ENCODE measurements around the gene AEN. TPM values are rescaled to one million over a fixed set of nuclear protein-coding genes. Genes with fewer than 3 reads are reported as not detected.
"Not testable (repeated sequence)": the region's sequence is repeated elsewhere in the genome, so short reads cannot be mapped to it uniquely, and the experiment has no call there.

AEN gene
- total RNA-seq, 1 donor from 2014 or later, result 33.0 TPM

- Mint-ChIP-seq H3K36me3 (no peaks in the 10 kb centered on the region), H3K4me1 (peaks cover 6% of the 10 kb centered on the region), H3K4me3 (no peak overlapping the region), H3K27me3 (ENCODE audit: low read depth) (no peaks in the 10 kb centered on the region), H3K9me3 (no peaks in the 10 kb centered on the region), H3K27ac (no peak overlapping the region)
- TF ChIP-seq CTCF (IDR thresholded peaks at IDR 0.05; ENCODE audit: unreplicated experiment), result no peak
- DNase-seq (ENCODE audit: low spot score in 2 of 2, unreplicated experiment in 2 of 2), result no peak
Observed at GRCh38 chr15:88641959-88642452, 20.9 kb downstream of the AEN start.

- not testable (repeated sequence) for H3K4me1 Mint-ChIP-seq; H3K36me3 Mint-ChIP-seq; H3K4me3 Mint-ChIP-seq; H3K27me3 Mint-ChIP-seq (ENCODE audit: low read depth); DNase-seq (ENCODE audit: low spot score in 2 of 2, unreplicated experiment in 2 of 2); H3K27ac Mint-ChIP-seq; H3K9me3 Mint-ChIP-seq
Observed at GRCh38 chr15:88642514-88642913, 21.4 kb downstream of the AEN start.

GRCh38 chr15:88644741-88645140 is 23.6 kb downstream of the AEN start:
- no peak for TF ChIP-seq CTCF (IDR thresholded peaks at IDR 0.05; ENCODE audit: unreplicated experiment)
- H3K9me3 Mint-ChIP-seq, result no peaks in the 10 kb centered on the region
- H3K4me3 Mint-ChIP-seq, result no peak overlapping the region
- no peaks in the 10 kb centered on the region for H3K36me3 Mint-ChIP-seq
- H3K27me3 Mint-ChIP-seq (ENCODE audit: low read depth), result no peaks in the 10 kb centered on the region
- no peak for DNase-seq (ENCODE audit: low spot score in 2 of 2, unreplicated experiment in 2 of 2)
- peaks cover 12% of the 10 kb centered on the region for H3K4me1 Mint-ChIP-seq
- no peak overlapping the region for H3K27ac Mint-ChIP-seq

- no peak for TF ChIP-seq CTCF (IDR thresholded peaks at IDR 0.05; ENCODE audit: unreplicated experiment)
- Mint-ChIP-seq H3K36me3 (no peaks in the 10 kb centered on the region), H3K27ac (no peak overlapping the region), H3K4me1 (peaks cover 12% of the 10 kb centered on the region), H3K9me3 (no peaks in the 10 kb centered on the region), H3K4me3 (no peak overlapping the region), H3K27me3 (ENCODE audit: low read depth) (no peaks in the 10 kb centered on the region)
- DNase-seq (ENCODE audit: low spot score in 2 of 2, unreplicated experiment in 2 of 2), result no peak
Observed at GRCh38 chr15:88645171-88646087, 24.3 kb downstream of the AEN start.

- H3K4me3 Mint-ChIP-seq, result no peak overlapping the region
- no peak for TF ChIP-seq CTCF (IDR thresholded peaks at IDR 0.05; ENCODE audit: unreplicated experiment)
- no peaks in the 10 kb centered on the region for H3K9me3 Mint-ChIP-seq
- H3K36me3 Mint-ChIP-seq, result no peaks in the 10 kb centered on the region
- DNase-seq (ENCODE audit: low spot score in 2 of 2, unreplicated experiment in 2 of 2), result no peak
- H3K27me3 Mint-ChIP-seq (ENCODE audit: low read depth), result no peaks in the 10 kb centered on the region
- H3K27ac Mint-ChIP-seq, result no peak overlapping the region
- peaks cover 12% of the 10 kb centered on the region for H3K4me1 Mint-ChIP-seq
Observed at GRCh38 chr15:88646088-88646405, 24.9 kb downstream of the AEN start.

- DNase-seq (ENCODE audit: low spot score in 2 of 2, unreplicated experiment in 2 of 2), result peak in 1 of 2 experiments; percentile 26
- H3K27ac Mint-ChIP-seq, result no peak overlapping the region
Observed at GRCh38 chr15:88646951-88647350, 25.8 kb downstream of the AEN start.

More at GRCh38 chr15:88646951-88647350, 25.8 kb downstream of the AEN start:
- no peak overlapping the region for H3K4me3 Mint-ChIP-seq
- no peak for TF ChIP-seq CTCF (IDR thresholded peaks at IDR 0.05; ENCODE audit: unreplicated experiment)
- no peaks in the 10 kb centered on the region for H3K36me3 Mint-ChIP-seq
- H3K9me3 Mint-ChIP-seq, result no peaks in the 10 kb centered on the region
- no peaks in the 10 kb centered on the region for H3K27me3 Mint-ChIP-seq (ENCODE audit: low read depth)
- H3K4me1 Mint-ChIP-seq, result peaks cover 12% of the 10 kb centered on the region

All from mesothelial cell of epicardium (in vitro differentiated cells).